IMR-90 (cell line): ENCODE data around the gene ADCY5. TPM values are rescaled to one million over a fixed set of nuclear protein-coding genes. Genes with fewer than 3 reads are reported as not detected.

Experiments used
- ATAC-seq: fragments of 200-7000 bp; cut with Tn5 transposase; 2 replicates; pipeline ENCODE4 v1.9.1; 2020; ENCODE audit warnings: low read depth, mild to moderate bottlenecking, moderate library complexity
- BruUV-seq: library from RNA; stranded (reverse); fragments of 400-500 nt; replicated peaks from 2 replicates; lab custom pipeline; 2021; lab: Mats Ljungman, UMichigan
- CTCF ChIA-PET: fragments of 300-600 bp; formaldehyde crosslinking; extraction: SDS; loops from one replicate; lab custom pipeline; 2021; ENCODE audit warnings: antibody characterized with exemption; lab: Yijun Ruan, JAX
- POLR2A ChIA-PET: fragments of 300-600 bp; sonication (Branson Sonifier 250); formaldehyde crosslinking; loops from one replicate; lab custom pipeline; 2022; ENCODE audit warnings: antibody characterized with exemption; ENCODE audit not compliant: unreplicated experiment; lab: Charles Lee
- DNase-seq: peaks from one replicate; pipeline ENCODE4 v3.0.0; 2013
- H2AFZ ChIP-seq: replicated peaks from 2 replicates; pipeline ENCODE3; 2013; ENCODE audit warnings: low read length, mild to moderate bottlenecking; ENCODE audit not compliant: poor library complexity
- H2AK5ac ChIP-seq: 2 replicates; pipeline ENCODE4 v1.6.1; 2013; ENCODE audit warnings: low read depth, low read length, inconsistent platforms
- H2AK9ac ChIP-seq: replicated peaks from 2 replicates; pipeline ENCODE3; 2013; ENCODE audit warnings: mild to moderate bottlenecking, low read depth, low read length, moderate library complexity; ENCODE audit not compliant: poor library complexity
- H2BK120ac ChIP-seq: 2 replicates; pipeline ENCODE4 v1.6.1; 2013; ENCODE audit warnings: low read depth, low read length, inconsistent platforms
- H2BK15ac ChIP-seq: 3 replicates; pipeline ENCODE4 v1.6.1; 2013; ENCODE audit warnings: low read depth, low read length, inconsistent platforms
- H2BK20ac ChIP-seq: 2 replicates; pipeline ENCODE4 v1.6.1; 2013; ENCODE audit warnings: low read depth, mild to moderate bottlenecking, inconsistent platforms, low read length, moderate library complexity
- H2BK5ac ChIP-seq: 2 replicates; pipeline ENCODE4 v1.6.1; 2013; ENCODE audit warnings: mild to moderate bottlenecking, low read depth, low read length, inconsistent platforms; ENCODE audit not compliant: poor library complexity, severe bottlenecking
- H3K14ac ChIP-seq: replicated peaks from 2 replicates; pipeline ENCODE4 v1.6.1; 2013; ENCODE audit warnings: low read depth, low read length, inconsistent platforms
- H3K18ac ChIP-seq: 2 replicates; pipeline ENCODE4 v1.6.1; 2013; ENCODE audit warnings: low read depth, low read length, control low read depth
- H3K23ac ChIP-seq: 2 replicates; pipeline ENCODE4 v1.6.1; 2013; ENCODE audit warnings: low read depth, low read length, inconsistent platforms
- H3K27ac ChIP-seq: 2 replicates; pipeline ENCODE4 v1.5.1; 2013; ENCODE audit warnings: mild to moderate bottlenecking, control low read depth, low read length; ENCODE audit not compliant: insufficient read depth
- H3K27me3 ChIP-seq: 2 replicates; pipeline ENCODE4 v1.6.1; 2013; ENCODE audit warnings: low read length; ENCODE audit not compliant: control insufficient read depth, insufficient read depth
- H3K36me3 ChIP-seq: 2 replicates; pipeline ENCODE4 v1.6.1; 2013; ENCODE audit warnings: low read length, mixed read lengths; ENCODE audit not compliant: control insufficient read depth, insufficient read depth
- H3K4ac ChIP-seq: 2 replicates; pipeline ENCODE4 v1.6.1; 2013; ENCODE audit warnings: low read depth, low read length, inconsistent platforms
- H3K4me1 ChIP-seq: 2 replicates; pipeline ENCODE4 v1.6.1; 2013; ENCODE audit warnings: low read length, mixed read lengths; ENCODE audit not compliant: control insufficient read depth, insufficient read depth
- H3K4me2 ChIP-seq: 2 replicates; pipeline ENCODE4 v1.6.1; 2013; ENCODE audit warnings: low read depth, mild to moderate bottlenecking, control low read depth, low read length, moderate library complexity
- H3K4me3 ChIP-seq: 2 replicates; pipeline ENCODE4 v1.5.1; 2013; ENCODE audit warnings: low read depth, mild to moderate bottlenecking, control low read depth, low read length, moderate library complexity; ENCODE audit not compliant: insufficient read depth
- H3K56ac ChIP-seq: 2 replicates; pipeline ENCODE4 v1.6.1; 2013; ENCODE audit warnings: low read length, inconsistent platforms; ENCODE audit not compliant: insufficient read depth; ENCODE audit errors: extremely low read depth
- H3K79me1 ChIP-seq, 2 experiments: 2 replicates each; pipeline ENCODE4 v1.6.1; 2013; ENCODE audit warnings: low read length in 2 of 2, inconsistent platforms in 1 of 2, low read depth in 1 of 2
- H3K9ac ChIP-seq: 2 replicates; pipeline ENCODE4 v1.6.1; 2013; ENCODE audit warnings: low read depth, low read length, control low read depth
- H3K9me1 ChIP-seq: 2 replicates; pipeline ENCODE4 v1.6.1; 2013; ENCODE audit warnings: low read length, inconsistent platforms; ENCODE audit not compliant: insufficient read depth
- H3K9me3 ChIP-seq: 2 replicates; pipeline ENCODE4 v1.6.1; 2013; ENCODE audit warnings: low read length; ENCODE audit not compliant: control insufficient read depth, insufficient read depth
- H4K20me1 ChIP-seq: 2 replicates; pipeline ENCODE4 v1.6.1; 2013; ENCODE audit warnings: low read length, inconsistent platforms; ENCODE audit not compliant: insufficient read depth
- H4K5ac ChIP-seq: 2 replicates; pipeline ENCODE4 v1.6.1; 2013; ENCODE audit warnings: mild to moderate bottlenecking, low read depth, low read length, control low read depth
- H4K8ac ChIP-seq, 2 experiments: 2 replicates each; pipeline ENCODE4 v1.6.1; 2013; ENCODE audit warnings: low read depth in 2 of 2, low read length in 2 of 2, control low read depth in 1 of 2, inconsistent platforms in 1 of 2
- H4K91ac ChIP-seq: 2 replicates; pipeline ENCODE4 v1.6.1; 2013; ENCODE audit warnings: low read depth, low read length, inconsistent platforms; ENCODE audit not compliant: insufficient read depth
- CEBPB ChIP-seq: IDR thresholded peaks from 2 replicates; pipeline ENCODE4 v1.6.1; 2012; ENCODE audit warnings: low read depth, low read length, improper control_type of control experiment
- MAFK ChIP-seq: IDR thresholded peaks from 2 replicates; pipeline ENCODE4 v1.6.1; 2012; ENCODE audit warnings: low read depth, low read length, improper control_type of control experiment
- MXI1 ChIP-seq: IDR thresholded peaks from 2 replicates; pipeline ENCODE4 v1.6.1; 2012; ENCODE audit warnings: low read depth, mild to moderate bottlenecking, low read length, moderate library complexity, borderline replicate concordance
- NFE2L2 ChIP-seq: fragments of 150-350 bp; IDR thresholded peaks from 2 replicates; pipeline ENCODE4 v1.6.1; 2016; ENCODE audit warnings: low read depth, mild to moderate bottlenecking, low read length
- RCOR1 ChIP-seq: IDR thresholded peaks from 2 replicates; pipeline ENCODE4 v1.6.1; 2012; ENCODE audit warnings: mild to moderate bottlenecking, low read length, improper control_type of control experiment; ENCODE audit not compliant: insufficient replicate concordance
- RFX5 ChIP-seq: IDR thresholded peaks from 2 replicates; pipeline ENCODE4 v1.8.0; 2012; ENCODE audit warnings: low read depth, mild to moderate bottlenecking, low read length, moderate library complexity
- SMC3 ChIP-seq: fragments of 150-350 bp; IDR thresholded peaks from 2 replicates; pipeline ENCODE4 v1.6.1; 2016; ENCODE audit warnings: low read depth, mild to moderate bottlenecking, antibody characterized with exemption, low read length, moderate library complexity
- USF2 ChIP-seq: fragments of 150-350 bp; IDR thresholded peaks from 2 replicates; pipeline ENCODE4 v1.6.1; 2017; ENCODE audit warnings: mild to moderate bottlenecking, antibody characterized with exemption, low read length, low read depth
- WGBS, 2 experiments: methylation state at CpG; one replicate each; pipeline versions ENCODE4 v1.1.5 to v1.1.7; 2013; ENCODE audit warnings: missing lambda C conversion rate in 2 of 2; ENCODE audit not compliant: insufficient read length in 1 of 2; ENCODE audit errors: extremely low coverage in 2 of 2; 5-methylcytosine and 5-hydroxymethylcytosine counted together
- dilution Hi-C: fragments of 300-500 bp; cut with HindIII; formaldehyde crosslinking; loops from one replicate; pipeline ENCODE4 v1.14.3; 2018; ENCODE audit warnings: low sequenced_read_pairs; ENCODE audit not compliant: unreplicated experiment
- in situ Hi-C: fragments of 300-500 bp; cut with MboI; formaldehyde crosslinking; loops from 3 replicates; pipeline ENCODE4 v1.14.3; 2019; ENCODE audit warnings: low sequenced_read_pairs, inconsistent platforms, mixed read lengths
- intact Hi-C: fragments of 100-400 bp; cut with micrococcal nuclease; formaldehyde crosslinking; loops from 2 replicates; pipeline ENCODE4 v1.10.0; 2022
- polyA plus RNA-seq, 3 experiments: library from polyadenylated mRNA; depleted of rRNA; stranded (reverse); fragments of >200 nt; gene quantifications; 2 replicates each; pipeline ENCODE4 v1.2.3, GENCODE V29; 2012; ENCODE audit warnings: low replicate concordance in 1 of 3
- total RNA-seq: library from RNA; depleted of rRNA; stranded (reverse); fragments of >200 nt; gene quantifications from 2 replicates; pipeline ENCODE4 v1.2.3, GENCODE V29; 2012

Gene ADCY5
- total and polyA plus RNA-seq, 2 of the 4 experiments (the other 2 are of a cell fraction) = 0.14 to 0.18 TPM

GRCh38 chr3:123287051-123287961 lies 161.6 kb downstream of the ADCY5 start:
- no peaks in the 10 kb centered on the region for H4K20me1 ChIP-seq
- dilution Hi-C loops = no loop called here
- no peak overlapping the region for H3K4me3 ChIP-seq
- BruUV-seq = no TSS peak
- H2AFZ ChIP-seq = no peak overlapping the region
- H2AK5ac ChIP-seq = no peak overlapping the region
- TF ChIP-seq MAFK = no peak
- TF ChIP-seq CEBPB = no peak
- no peak for TF ChIP-seq RFX5
- no peak for TF ChIP-seq MXI1
- no peak for TF ChIP-seq USF2
- TF ChIP-seq RCOR1 = no peak
- TF ChIP-seq NFE2L2 = no peak
- TF ChIP-seq SMC3 = no peak
- no peak overlapping the region for H3K4ac ChIP-seq
- no peak overlapping the region for H2BK15ac ChIP-seq
- H3K9me1 ChIP-seq = 0 out of 2 replicates have a peak, but pooled peaks cover 3% of the 10 kb centered on the region
- H2BK20ac ChIP-seq = no peak overlapping the region
- H3K4me1 ChIP-seq = no peaks in the 10 kb centered on the region
- POLR2A ChIA-PET = no interaction called here
- in situ Hi-C loops = no loop called here
- H3K36me3 ChIP-seq = no peaks in the 10 kb centered on the region
- no peak overlapping the region for H3K9ac ChIP-seq
- no peak overlapping the region for H2BK120ac ChIP-seq
- no peaks in the 10 kb centered on the region for H3K9me3 ChIP-seq
- H4K5ac ChIP-seq = no peak overlapping the region
- CTCF ChIA-PET = interaction anchor here (1.0 kb wide), 1 partner anchor 13 kb away, joined by 3 read pairs; no protein-coding TSS in a partner anchor
- no peaks in the 10 kb centered on the region for H3K79me1 ChIP-seq
- H4K8ac ChIP-seq = no peak overlapping the region
- H2AK9ac ChIP-seq = no peak overlapping the region
- WGBS, 2 experiments = 20% methylated on average over 1 of the region's 14 CpGs; no CpG with 5 or more reads in 1 of the 2 experiments
- no peak overlapping the region for H3K4me2 ChIP-seq
- DNase-seq (no peak), ATAC-seq (no peak)
- H3K18ac ChIP-seq = no peak overlapping the region
- H3K23ac ChIP-seq = no peak overlapping the region
- H4K91ac ChIP-seq = no peak overlapping the region
- H3K56ac ChIP-seq = no peak overlapping the region
- H2BK5ac ChIP-seq = no peak overlapping the region
- H3K14ac ChIP-seq = no peak overlapping the region
- no peak overlapping the region for H3K27ac ChIP-seq
- intact Hi-C loops = no loop called here
- peaks cover 10% of the 10 kb centered on the region; the same call in 1 of the 2 replicates for H3K27me3 ChIP-seq
